Measurements from ENCODE around the gene MAP1LC3B2. TPM values are rescaled to one million over a fixed set of nuclear protein-coding genes. Genes with fewer than 3 reads are reported as not detected.
A peak's percentile ranks its signal among the peaks of the same experiment; 100 is the strongest.
"Not testable (repeated sequence)": the region's sequence is repeated elsewhere in the genome, so short reads cannot be mapped to it uniquely, and the experiment has no call there.

MAP1LC3B2 gene
- total RNA-seq, 1 donor from 2014 or later = 4.4 TPM

DNA sequence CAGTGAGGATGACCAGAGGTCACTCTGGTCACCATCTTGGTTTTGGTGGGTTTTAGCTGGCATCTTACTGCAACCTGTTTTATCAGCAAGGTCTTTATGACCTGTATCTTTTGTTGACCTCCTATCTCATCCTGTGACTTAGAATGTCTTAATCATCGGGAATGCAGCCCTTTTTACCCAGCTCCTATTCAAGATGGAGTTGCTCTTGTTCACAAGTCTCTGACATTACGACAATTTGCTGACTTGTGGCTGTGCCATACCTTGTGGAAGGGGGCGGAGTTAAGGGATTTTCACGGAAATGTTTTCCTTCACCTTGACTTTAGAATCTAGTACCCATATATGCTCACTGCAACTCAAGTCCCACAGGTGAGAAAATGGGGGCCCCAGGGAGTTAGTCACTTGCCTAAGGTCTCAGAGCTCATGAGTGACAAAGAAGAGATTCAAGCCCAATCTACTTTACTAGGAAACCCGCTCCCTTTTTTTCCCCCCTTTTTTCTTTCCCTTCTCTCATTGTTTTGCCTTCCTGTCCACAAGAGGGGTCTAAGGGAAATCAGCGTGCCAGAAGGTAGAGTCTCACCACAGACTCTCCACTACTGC is 2.7 kb upstream of the MAP1LC3B2 start:
- ATAC-seq (no peak), DNase-seq (ENCODE audit: low spot score) (no peak)
- intact Hi-C loops (cut with DNase I) = no loop called here

DNA sequence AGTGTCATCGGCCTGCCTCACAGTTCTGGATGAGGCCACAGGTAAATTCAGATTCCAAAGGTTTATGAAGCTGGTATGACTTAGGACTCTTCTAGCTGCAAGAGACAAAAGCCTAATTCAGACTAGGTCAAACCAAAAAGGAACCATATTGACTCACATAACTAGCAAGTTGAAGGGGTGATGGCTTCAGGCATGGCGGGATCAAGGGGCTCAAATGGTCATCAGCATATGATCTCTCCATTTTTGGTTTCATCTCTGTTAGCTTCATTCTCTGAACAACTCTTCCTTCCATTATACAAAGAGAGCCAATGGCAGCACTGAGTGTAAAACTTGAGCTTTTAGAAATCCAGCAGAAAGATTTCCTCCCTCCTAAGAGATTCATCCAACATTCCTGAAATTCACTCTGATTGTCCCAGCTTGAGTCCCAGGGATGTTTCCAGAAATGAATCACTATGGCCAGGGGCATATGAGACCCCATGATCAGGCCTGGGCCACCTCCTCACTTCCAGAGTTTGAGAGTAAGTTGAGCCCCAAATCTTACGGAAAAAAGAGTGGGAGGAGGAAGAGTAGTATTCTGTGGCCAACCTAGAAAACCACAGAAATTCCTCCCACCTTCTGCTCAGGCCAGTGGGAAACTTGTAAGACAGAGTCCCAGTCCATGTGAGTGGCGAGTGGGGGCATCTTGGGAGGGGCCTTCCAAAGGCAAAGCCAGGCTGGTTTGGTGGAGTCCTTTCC is 2.0 kb upstream of the MAP1LC3B2 start:
- no peak for DNase-seq (ENCODE audit: low spot score)
- intact Hi-C loops (cut with DNase I) = no loop called here
- ATAC-seq = no peak

DNA sequence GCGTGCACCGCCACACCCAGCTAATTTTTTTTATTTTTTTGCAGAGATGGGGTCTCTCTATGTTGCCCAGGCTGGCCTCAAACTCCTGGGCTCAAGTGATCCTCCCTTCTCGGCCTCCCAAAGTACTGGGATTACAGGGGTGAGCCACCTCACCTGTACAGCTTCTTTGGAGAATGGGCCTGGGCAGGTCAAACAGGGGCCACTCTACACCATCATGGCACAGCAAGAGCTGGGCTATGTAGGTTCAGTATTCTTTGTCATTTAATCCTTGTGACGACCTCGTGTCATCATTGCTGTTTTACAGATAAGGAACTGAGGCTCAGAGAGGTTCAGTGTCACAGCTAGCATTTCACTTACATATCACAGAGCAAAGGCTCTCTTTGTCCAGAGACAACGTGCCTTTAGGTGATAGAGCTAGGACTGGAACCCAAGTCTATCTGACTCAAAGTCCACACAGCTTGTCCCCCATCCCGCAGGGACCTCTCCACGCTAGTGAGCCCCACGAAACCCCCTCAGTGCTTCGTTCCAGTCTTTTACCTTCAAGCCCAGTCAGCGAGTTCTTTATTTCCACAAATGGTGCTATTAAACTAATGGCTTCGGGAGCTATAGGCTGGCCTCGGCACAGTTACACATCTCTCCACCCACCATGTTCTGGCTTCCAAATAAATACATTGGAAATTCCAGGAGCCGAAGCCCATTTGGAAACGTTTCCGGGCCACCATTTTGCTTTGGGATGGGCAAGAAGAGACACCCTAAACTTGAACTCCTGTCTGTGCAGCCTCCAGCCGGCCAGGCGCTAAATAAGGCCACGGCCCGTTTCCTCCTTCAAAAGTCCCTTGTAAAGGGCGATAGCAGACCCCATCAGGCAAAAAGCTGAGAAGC is 660 bp upstream of the MAP1LC3B2 start:
- intact Hi-C loops (cut with DNase I) = no loop called here
- DNase-seq (ENCODE audit: low spot score) (no peak), ATAC-seq (peak; percentile 14)

DNA sequence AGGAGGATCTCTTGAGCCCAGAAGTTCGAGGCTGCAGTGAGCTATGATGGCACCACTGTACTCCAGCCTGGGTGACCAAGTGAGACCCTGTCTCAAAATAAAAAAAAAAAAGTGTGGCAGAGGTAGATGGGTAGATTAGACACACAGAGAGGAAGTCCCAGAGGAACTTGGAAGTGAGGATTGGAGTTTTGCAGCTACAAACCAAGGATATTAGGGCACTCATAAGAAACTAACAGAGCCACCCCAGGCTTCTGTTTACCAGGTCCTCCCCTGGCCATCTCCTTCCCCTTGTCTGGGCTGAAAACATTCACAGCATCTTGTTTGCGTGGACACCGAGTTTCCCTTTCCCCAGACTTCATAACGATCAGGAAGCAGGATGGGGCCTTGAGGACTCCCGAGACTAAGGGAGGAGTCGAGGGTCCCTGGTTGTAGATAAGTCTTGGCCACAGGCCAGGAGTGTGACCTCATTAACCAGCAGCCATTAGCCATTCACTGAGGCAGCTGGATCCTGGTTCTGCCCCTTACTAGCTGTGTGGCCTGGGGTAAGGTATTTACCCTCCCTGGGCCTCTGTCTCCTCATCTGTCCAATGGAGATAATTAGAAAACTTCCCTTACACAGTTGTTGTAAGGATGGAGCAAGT is 2.1 kb downstream of the MAP1LC3B2 start:
- intact Hi-C loops (cut with DNase I) = no loop called here
- DNase-seq (ENCODE audit: low spot score) = no peak
- ATAC-seq = no peak

DNA sequence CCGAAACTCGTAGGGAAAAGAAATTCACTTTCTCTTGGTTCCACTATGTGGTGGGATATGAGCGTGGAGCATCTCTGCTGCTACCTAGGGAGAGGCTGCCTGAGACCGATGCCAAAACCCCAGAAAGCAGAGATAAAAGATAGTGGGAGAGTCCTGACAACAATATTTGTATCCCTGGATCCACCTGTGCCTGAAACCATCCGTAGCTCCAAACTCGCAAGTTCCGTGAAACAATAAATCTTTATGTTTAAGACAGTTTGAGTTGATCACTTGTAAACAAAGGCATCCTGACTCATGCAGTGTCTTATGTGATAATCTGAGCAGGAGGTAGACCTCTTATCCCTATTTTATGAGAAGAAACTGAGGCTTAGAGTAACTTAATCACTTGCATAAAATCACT is 2.9 kb downstream of the MAP1LC3B2 start:
- DNase-seq (ENCODE audit: low spot score) = no peak
- intact Hi-C loops (cut with DNase I) = no loop called here
- ATAC-seq = no peak

DNA sequence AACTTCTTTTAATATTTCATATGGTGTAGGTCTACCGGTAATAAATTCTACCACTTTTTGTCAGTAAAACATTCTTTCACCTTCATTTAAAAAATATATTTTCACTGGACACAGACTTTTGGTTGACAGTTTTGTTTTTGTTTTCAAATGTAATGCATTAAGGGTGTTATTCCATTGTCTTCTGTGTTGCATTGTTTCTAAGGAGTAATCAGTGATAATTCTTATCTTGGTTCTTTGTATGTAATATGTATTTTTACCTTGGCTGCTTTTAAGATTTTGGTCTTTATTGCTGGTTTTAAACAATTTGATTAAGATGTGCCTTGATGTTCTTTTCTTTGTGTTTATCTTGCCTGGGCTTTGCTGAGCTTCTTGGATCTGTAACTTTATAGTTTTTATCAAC is 4.1 kb downstream of the MAP1LC3B2 start:
- DNase-seq (ENCODE audit: low spot score) = no peak
- intact Hi-C loops (cut with DNase I) = no loop called here
- no peak for ATAC-seq

DNA sequence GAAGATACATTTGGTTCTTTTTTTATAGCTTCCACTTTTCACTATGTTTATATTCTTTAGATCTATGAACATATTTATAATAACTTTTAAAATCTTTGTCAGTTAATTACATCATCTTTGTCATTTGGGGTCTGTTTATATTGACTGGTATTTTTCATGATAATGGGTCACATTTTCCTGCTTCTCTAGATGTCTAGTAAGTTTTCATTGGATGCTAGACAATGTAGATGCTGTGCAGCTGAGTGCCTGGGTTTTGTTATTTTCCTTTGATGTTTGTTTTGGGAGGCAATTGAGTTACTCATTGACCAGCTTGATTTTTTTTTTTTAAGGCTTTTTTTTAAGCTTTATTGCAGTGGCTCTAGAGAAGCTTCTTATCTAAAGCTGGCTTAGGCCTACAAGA is 4.9 kb downstream of the MAP1LC3B2 start:
- intact Hi-C loops (cut with DNase I) = no loop called here
- no peak for ATAC-seq
- DNase-seq (ENCODE audit: low spot score) = no peak

DNA sequence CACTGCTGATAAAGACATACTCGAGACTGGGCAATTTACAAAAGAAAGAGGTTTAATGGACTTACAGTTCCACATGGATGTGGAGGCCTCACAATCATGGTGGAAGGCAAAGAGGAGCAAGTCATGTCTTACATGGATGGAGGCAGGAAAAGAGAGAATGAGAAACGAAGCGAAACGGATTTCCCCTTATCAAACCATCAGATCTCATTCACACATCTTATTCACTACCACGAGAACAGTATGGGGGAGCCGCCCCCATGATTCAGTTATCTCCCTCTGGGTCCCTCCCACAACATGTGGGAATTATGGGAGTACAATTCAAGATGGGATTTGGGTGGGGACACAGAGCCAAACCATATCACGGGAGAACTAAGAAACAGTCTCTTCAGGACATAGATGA is 6.0 kb downstream of the MAP1LC3B2 start:
- ATAC-seq; intact Hi-C loops (cut with DNase I); DNase-seq (ENCODE audit: low spot score): not testable (repeated sequence)

DNA sequence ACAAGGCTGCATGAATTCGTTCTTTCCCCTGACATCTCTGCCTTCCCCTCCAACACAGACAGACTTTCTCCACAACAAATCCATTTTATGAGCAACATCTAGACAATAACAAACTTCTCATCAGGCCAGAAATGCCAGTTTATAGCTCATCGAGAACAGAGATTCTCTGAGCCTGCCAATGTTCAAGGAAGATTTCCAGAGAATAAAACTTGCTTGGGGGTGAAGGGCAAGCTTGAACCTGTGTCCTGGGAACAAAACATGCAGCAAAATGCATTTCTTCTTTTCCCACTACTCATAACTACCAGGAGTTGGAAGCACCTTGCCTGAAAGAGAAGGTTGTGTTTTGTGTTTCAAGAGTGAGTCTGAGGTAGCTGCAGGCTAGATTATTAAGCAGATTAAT is 6.8 kb downstream of the MAP1LC3B2 start:
- no peak for DNase-seq (ENCODE audit: low spot score)
- intact Hi-C loops (cut with DNase I) = no loop called here
- no peak for ATAC-seq

DNA sequence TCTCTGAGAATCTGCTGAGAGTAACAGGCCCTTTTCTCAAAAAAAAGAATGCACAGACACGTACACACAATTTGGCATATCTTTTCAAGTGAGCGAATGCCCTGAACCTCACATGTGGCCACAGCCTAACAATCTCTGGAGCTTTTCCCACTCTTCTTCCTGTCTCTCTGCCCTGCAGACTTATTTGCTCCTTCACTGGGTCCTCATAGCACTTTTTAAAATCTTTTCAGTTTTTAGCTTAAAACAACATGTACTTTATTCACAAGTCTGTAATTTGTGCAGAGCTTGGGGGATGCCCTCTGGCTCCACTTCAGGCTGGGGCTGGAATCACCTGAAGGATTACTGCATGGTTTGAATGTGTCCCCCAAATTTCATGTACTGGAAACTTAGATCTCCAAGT is 9.0 kb downstream of the MAP1LC3B2 start:
- no peak for ATAC-seq
- intact Hi-C loops (cut with DNase I) = no loop called here
- no peak for DNase-seq (ENCODE audit: low spot score)

DNA sequence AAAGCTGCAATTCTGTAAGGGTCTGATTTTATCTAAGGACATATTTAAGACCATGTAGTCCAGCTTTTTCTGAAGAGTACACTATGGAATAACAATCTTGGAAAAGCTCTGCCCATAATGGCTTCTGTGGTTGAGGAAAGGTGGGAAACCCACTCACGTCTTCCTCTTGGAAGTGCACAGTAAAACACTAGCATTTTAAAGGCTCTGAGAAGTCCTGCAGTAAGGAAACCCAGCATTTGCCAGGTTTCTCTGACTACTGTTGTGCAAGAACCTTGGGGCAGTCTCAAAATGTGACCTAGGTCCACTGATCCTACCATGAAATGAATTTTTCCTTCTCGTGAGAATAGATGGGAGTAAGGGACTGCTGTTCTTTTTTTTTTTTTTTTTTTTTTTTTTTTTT is 11.9 kb downstream of the MAP1LC3B2 start:
- no peak for DNase-seq (ENCODE audit: low spot score)
- ATAC-seq = no peak
- intact Hi-C loops (cut with DNase I) = no loop called here

DNA sequence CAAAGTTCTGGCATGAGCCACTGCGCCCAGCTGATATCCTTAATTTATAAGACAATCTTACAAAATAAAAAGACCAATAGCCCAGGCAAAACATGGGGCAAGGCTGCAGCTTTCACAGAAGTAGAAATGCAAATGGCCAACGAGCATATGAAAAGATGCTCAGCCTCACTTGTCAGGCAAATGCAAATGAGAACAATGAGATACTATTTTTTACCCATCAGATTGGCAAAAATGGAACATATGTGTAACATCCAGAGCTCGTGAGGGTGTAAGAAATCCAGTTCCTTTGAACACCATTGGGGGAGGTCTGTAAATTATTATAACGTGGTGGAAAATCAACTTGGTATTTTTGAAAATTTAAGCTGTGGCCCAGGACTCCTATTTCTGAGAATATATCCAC is 14.6 kb downstream of the MAP1LC3B2 start:
- ATAC-seq = no peak
- intact Hi-C loops (cut with DNase I) = no loop called here
- no peak for DNase-seq (ENCODE audit: low spot score)

DNA sequence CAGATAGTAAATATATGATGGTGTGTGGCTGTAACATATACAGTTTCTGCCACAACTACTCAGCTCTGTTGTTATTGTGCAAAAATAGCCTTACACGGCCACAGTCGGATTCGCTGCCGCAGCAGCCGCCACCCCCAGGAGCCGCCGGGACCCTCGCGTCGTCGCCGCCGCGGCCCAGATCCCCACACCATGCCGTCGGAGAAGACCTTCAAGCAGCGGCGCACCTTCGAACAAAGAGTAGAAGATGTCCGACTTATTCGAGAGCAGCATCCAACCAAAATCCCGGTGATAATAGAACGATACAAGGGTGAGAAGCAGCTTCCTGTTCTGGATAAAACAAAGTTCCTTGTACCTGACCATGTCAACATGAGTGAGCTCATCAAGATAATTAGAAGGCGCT is 16.6 kb downstream of the MAP1LC3B2 start:
- intact Hi-C loops (cut with DNase I); ATAC-seq; DNase-seq (ENCODE audit: low spot score): not testable (repeated sequence)

DNA sequence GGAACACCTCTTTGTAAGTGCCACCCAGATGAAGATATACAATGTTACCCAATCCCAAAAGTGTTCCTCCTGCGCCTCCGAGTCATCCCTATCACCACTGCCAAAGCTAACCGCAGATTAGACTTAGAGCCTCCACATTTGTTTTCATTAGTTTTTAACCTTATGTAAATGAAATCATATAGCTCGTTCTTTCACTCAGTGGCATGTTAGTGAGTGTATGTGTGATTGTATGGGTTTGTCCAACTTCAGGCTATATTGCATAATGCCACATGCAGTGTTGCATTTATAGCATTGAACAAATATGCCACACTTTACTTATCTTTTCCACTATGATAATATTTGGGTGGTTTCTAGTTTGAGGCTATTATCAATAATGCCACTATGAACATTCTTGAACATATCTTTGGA is 18.0 kb downstream of the MAP1LC3B2 start:
- DNase-seq (ENCODE audit: low spot score) (no peak), ATAC-seq (no peak)
- intact Hi-C loops (cut with DNase I) = no loop called here

DNA sequence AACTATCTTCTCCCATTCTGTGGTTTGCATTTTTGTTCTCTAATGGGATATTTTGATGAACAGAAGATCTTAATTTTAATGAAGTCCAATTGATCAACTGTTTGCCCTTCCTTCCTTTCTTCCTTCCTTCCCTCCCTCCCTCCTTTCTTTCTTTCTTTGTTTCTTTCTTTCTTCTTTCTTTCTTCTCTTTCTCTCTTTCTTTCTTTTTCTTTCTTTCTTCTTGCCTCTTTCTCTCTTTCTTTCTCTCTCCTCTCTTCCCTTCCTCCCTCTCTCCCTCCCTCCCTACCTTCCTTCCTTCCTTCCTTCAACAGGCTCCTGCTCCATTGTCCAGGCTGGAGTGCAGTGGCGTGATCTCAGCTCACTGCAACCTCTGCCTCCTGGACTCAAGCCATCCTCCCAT is 18.9 kb downstream of the MAP1LC3B2 start:
- DNase-seq (ENCODE audit: low spot score) (no peak), ATAC-seq (no peak)
- intact Hi-C loops (cut with DNase I) = no loop called here

DNA sequence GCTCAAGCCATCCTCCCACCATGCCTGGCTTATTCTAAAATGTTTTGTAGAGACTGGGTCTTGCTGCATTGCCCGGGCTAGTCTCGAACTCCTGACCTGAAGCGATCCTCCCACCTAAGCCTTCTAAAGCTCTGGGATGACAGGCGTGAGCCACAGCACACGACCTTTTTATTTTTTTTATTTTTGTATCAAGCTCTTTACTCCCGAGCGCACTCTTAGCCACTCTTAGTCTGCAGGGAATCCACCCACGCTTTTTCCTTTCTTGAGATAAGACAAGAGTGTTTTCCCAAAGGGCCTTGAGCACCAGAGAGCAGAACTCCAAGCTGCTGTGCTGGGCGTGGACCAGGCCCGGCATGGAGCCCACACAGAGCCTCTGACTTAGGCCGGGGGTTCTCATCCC is 23.4 kb downstream of the MAP1LC3B2 start:
- intact Hi-C loops (cut with DNase I) = no loop called here
- ATAC-seq (peak; percentile 58), DNase-seq (ENCODE audit: low spot score) (no peak)

DNA sequence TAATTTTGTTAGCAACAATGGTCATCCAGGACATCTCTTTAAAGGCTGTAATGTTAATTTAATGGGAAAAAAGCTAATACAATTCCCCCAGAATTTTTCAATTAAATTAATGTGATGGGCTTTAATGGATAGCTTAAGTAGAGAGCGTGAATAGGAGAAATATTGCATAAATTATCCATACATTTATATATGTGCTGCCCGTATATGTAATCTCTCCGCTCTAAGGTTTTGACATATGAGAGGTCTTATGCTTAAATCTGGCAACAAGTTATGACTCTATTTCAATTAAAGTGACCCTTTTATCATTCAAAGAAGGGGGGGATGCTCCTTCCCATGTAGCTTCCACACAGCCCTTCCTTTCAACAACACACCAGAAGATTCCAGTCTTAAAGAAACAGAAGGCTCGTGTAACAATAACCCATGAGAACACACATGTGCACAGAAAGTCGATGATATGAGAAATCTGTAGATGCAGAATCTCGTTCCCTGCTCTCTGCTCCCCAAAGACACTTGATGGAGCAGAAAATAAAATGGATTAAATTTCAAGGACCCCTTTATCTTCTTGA is 24.0 kb downstream of the MAP1LC3B2 start:
- intact Hi-C loops (cut with DNase I) = no loop called here
- ATAC-seq (no peak), DNase-seq (ENCODE audit: low spot score) (no peak)

DNA sequence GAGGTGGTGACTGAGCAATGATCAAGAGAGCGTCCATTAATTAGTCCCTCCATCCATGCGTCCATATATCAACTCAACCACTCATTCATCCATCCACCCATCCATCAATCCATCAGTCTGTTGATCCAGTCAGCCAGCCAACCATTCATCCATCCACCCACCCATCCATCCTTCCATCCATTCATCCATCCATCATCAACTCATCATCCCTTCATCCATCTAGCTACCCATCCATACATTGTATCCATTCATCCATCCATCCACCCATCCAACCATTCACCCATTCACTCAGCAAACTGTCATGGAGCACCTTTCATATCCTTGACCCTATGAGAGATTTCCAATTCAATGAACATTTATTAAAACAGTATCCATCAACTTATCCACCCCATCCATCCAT is 28.1 kb downstream of the MAP1LC3B2 start:
- DNase-seq (ENCODE audit: low spot score) (no peak), ATAC-seq (no peak)
- intact Hi-C loops (cut with DNase I) = no loop called here

DNA sequence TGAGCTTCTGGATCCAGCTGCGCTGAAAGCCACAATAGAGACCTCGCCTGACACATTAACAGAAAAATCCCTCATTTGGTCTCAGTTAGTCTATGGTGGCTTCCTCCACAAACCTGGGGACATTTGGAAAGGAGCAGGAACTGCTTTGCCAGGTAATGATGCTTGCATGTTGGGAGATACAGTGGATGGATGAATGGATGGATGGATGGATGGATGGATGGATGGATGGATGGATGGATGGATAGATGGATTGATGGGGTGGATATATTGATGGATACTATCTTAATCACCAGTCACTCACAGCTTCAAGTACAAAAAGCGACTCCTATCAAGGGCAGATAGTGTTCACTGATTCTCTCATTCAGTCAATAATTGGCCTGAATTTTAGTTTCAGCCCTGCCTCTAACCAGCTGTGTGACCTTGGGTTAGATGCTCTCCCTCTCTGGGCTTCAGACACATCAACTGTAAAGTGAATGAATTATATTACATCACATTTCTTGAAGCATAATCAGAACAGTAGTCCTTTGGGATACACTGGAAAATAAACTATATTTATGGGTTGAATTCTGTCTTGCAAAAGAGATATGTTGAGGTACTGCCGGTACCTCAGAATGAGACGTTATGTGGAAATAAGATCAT is 29.3 kb downstream of the MAP1LC3B2 start:
- intact Hi-C loops (cut with DNase I) = no loop called here
- ATAC-seq = no peak
- no peak for DNase-seq (ENCODE audit: low spot score)

All from sciatic nerve (tissue), 2 donors.